ENCODE results near the gene KAZALD1.

The KAZALD1 gene

DNA sequence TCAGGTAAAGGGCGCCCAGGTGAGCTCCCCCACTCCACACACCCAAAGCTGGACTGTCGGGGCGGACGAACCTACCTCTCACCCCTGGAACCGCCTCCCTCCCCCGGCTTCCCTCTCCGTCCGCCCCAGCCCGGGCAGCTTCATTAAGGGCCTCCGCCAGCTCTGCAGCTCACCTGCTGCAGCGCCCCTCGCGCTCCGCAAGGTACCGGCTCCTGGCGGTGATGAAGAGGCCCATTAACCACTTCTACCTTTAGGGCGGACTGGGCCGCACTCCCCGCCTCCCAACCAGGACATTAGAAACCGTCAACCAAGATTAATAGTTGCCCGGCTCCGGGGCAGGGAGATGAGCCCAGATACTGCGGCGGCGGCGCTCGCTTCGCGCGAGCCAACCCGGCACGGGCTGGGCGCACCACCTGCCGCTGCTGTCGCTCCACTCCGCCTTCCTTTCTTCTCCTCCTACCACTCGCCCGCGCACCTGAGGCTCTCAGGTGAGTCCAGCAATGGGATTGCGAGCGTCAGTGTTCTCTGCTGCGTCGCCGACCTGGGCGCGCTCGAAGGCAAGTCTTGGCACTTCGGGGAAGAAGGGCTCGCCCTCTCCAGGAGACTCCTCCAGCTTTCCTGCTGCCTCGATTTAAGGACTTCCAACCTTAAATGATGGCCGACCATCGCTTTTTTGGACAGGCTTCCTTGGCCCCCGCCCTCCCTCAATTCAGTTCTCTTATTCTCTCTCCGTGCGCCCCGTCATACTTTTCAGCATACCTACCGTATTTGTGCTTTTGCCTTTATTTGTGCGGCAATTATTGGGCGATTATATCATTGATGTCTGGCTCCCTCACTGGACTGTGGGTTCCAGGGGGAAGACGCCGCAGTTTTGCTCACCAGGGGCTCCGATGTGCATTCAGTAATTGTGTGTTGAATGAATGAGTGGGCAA lies 13.6 kb upstream of the KAZALD1 start:
- DNase-seq (ENCODE audit: low read depth), result no peak

DNA sequence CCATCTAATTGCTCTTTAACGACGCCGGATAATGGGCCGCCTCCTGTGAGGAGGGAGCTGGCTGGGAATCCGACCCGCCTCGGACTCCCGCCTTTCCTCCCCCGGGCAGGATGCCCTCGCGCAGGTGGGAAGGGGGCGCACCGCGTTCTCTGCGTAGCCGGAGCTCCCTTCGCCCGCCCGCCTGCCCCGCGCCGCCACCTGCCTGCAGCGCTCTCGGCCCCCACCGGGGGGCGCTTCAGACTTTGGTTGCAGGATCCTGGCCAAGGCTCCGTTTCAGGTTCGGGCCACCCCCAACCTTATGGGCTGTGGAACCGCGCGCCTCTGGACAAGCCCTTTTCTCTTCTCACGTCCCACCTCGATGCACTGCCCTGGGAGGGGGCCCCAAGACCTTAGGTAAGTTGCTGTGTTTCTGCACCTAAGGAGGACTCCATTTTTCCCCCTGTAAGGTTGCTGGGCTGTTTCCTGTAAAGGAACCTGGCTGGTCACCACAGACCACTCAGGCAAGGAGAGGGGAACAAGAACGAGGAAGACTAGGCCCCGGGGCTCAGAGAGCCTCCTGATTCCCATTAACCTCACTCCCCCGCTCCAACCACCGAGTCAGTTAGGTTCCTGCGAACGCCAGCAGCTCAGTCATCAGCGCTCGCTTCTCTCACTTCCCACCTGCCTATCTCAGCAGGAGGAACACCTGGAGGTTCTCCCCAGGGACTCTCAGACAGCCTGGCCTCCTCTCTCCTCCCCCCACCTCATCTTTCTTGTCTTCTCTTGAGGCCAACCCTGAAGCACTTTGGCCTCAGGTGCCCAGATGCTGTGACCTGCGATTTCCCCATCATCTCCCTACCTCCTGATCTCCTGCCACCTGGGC lies 11.3 kb upstream of the KAZALD1 start:
- peak; percentile 70 for DNase-seq (ENCODE audit: low read depth)

GRCh38 chr10:101052285-101052684 lies 9.5 kb upstream of the KAZALD1 start:
- DNase-seq (ENCODE audit: low read depth), result no peak

DNA sequence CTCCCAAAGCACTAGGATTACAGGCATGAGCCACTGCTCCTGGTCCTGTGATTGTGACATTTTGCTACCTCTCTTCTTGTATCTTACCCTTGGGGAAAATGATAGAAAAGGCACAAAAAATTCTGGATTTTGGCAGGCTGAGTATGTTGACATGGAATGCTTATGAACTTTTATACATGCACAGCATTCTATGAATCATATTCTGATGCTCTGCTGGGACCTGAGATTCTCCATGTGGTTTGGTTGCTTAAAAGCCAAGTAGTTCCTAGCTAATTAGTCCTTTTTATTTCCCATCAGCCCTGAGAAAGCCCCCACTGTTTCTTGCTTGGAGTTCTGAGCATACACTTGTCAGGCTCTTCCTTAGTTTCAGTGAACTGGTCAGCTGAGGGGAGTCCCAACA lies 8.3 kb upstream of the KAZALD1 start:
- no peak for DNase-seq (ENCODE audit: low read depth)

DNA sequence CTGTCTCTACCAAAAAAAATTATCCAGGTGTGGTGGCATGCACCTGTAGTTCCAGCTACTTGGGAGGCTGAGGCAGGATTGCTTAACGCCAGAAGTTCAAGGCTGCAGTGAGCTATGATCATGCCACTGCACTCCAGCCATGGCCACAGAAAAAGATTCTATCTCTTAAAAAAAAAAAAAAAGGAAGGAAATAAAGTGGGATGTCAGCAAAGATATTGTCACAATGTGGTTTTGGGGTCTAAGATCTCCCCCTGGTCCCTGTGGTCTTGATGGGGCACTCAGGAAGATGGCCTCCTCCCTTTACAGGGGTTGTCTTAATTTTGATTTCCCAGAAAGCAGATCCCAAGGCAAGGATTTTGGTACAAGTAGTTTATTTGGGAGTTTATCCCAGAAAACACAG lies 7.4 kb upstream of the KAZALD1 start:
- DNase-seq (ENCODE audit: low read depth), result no peak

DNA sequence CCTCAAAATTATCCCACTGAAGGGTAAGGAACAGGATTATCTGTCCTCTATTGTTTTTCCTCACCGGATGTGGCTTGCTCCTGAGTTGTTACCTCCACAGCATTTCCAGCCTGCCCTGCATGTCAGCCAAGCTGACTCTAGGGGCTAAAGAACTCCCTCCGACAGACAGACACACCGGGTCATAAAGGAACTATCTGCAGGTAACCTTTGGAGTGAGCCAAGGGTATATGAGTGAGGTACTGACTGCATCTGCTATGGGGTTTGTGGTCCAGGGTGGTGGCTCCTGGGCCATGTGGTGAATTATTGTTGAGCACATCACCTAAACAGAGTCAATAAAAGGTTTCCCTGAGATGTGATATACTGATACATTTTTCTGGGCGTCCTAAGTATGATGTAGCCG lies 6.9 kb upstream of the KAZALD1 start:
- no peak for DNase-seq (ENCODE audit: low read depth)

- no peak for DNase-seq (ENCODE audit: low read depth)
These were observed 6.4 kb upstream of the KAZALD1 start for GRCh38 chr10:101055411-101055810.

DNA sequence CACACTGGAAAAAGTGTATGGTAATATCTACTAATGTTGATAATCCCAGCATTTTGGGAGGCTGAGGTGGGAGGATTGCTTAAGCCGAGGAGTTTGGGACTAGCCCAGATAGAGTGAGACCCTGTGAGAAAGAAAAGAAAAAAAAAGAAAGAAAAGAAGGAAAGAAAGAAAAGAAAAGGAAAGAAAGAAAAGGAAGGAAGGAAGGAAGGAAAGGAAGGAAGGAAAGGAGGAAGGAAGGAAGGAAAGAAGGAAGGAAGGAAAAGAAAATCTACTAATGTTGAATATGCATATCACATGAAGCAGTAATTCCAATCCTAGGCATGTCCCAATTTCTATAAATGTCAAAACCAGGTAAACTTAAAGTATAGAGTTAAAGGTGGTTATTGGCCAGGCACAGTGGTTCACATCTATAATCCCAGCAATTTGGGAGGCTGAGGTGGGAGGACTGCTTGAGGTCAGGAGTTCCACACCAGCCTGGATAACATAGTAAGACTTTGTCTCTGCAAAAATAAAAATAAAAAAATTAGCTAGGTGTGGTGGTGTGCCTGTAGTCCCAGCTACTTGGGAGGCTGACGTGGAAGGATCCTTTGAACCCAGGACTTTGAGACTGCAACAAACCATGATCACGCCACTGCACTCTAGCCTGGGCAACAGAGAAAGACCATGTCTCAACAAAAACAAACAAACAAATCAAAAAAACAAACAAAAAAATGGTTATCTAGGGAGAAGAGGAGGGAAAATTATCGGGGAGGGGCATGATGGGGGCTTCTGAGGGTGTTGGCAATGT lies 5.2 kb upstream of the KAZALD1 start:
- no peak for DNase-seq (ENCODE audit: low read depth)

DNA sequence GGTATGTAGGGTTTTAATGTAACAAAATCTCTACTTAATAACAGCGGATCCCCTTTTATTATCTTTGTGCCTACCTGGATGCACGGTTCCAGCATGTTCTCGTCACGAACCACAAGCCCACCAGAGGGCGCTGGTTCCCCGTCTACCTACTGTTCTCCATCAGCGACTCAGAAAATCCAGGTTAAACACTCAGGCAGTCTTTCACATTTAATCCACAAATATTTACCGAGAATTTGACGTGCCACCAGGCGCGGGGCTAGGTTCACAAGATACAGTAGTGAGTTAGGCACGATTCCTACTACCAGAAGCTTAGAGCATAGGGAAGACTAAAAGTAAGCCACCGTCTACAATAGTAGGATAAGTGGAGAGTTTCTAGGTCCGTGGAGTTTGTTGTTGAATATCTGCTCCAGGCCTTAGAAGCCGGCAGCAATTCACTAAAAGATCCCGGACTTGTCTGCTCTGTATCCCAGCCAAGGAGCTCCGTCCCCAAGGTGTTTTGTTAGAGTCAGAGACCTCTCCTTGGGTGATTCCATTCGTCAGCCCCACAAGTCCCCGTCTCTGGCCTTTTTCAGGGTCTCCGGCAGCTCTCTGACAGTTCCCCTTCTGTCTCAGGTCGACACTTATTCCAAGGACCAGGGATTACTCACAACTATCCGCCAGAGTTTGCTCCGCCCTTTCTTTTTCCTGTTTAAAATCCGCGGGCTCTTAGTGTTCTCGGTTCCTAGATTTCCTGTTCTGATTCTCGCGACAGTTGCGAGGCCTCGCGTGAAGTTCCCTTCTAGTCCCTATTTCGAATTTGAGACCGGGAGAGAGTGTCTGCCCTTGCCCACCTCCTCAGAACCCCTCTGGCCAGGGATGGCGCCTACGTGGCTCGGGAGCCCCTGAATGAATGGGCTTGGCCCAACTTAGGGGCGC lies 1.5 kb upstream of the KAZALD1 start:
- DNase-seq (ENCODE audit: low read depth), result peak; percentile 71

DNA sequence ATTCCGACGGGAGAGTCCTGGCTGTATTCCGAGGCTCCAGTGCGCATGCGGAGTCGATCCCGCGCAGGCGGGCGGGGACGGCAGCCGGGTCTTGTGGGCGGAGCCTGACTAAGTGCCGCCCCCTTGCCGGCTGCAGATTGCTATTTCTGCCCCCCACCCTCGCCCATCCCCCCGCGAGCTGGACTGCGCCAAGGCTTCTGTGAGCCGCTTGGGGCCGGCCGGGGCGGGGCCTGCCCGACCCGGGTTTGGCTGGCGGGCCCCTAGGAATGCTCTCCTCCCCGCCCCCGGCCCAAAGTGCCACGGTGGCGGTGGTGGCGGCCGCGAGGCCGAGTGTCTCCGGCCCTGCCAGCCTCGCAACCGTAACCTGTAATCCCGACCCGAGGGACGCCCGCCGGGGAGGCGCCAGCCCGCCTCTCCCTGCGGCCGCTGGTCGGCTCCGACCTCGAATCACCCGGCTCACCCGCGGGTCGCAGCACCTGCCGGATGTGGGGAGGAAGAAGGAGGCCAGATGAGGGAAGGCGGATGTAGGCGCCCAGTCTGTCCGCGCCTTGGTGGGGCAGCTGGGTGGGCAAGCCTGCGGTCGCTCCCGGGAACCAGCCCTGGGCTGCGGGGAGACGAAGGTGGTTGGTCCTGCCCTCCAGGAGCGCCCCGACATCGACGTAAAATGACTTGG lies 702 bp upstream of the KAZALD1 start:
- DNase-seq (ENCODE audit: low read depth), result peak; percentile 82

- DNase-seq (ENCODE audit: low read depth), result peak; percentile 29
These were observed 652 bp downstream of the KAZALD1 start for GRCh38 chr10:101062232-101063049.

DNA sequence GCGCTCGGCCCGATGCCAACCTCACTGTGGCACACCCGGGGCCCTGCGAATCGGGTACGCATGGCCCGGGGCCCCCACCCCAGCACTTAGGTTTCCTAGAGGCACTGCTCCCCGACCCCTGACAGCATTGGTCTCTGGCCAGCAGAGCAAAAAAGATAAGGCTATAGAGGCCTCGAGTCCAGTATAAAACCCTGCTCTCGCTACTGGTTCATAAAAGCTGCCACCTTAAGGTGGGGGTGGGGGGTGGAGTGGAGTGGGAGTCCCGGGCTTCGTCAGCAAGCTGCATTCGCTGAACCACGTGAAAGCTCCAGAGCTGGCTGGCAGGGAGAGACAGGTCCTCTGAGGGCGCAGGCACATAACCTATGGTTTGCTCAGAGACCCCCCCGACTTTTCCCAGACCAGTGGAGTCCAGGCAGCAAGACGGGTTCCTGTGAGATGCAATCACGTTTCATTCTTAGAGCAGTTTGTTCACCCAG lies 1.3 kb downstream of the KAZALD1 start:
- DNase-seq (ENCODE audit: low read depth), result no peak

DNA sequence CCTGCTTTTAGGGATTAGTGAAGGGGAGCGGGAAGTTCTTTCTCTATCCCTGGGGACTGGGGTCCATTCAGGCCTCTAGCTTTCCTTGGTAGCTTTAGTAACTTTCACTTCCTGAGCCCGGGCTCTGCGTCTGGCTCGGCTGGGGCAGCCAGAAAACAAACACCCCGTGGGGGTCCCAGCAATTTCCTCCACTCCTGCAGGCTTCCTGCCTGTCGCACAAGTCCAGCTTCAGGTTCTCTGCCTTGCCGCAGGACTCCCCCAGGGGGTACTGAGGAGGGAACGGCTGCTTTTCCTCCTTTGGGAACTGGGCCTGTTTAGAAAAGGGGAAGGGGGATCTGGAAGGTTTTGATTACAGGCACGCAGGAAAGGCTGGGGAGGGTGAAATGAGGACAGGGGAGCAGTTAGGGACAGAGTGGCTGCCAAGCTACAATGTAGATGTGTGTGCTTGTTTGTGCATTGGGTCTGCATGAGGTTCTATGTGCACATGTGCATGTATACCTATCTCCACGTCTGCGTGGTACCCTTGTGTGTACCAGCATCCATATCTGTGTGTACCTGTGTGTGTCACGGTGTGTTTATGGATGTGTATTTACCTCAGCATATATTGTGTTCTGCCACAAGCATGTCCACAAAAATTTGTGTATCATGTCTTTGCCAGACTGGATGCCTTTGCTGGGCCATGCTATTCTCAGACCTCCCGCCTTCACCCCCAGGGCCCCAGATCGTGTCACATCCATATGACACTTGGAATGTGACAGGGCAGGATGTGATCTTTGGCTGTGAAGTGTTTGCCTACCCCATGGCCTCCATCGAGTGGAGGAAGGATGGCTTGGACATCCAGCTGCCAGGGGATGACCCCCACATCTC lies 2.0 kb downstream of the KAZALD1 start:
- no peak for DNase-seq (ENCODE audit: low read depth)

DNA sequence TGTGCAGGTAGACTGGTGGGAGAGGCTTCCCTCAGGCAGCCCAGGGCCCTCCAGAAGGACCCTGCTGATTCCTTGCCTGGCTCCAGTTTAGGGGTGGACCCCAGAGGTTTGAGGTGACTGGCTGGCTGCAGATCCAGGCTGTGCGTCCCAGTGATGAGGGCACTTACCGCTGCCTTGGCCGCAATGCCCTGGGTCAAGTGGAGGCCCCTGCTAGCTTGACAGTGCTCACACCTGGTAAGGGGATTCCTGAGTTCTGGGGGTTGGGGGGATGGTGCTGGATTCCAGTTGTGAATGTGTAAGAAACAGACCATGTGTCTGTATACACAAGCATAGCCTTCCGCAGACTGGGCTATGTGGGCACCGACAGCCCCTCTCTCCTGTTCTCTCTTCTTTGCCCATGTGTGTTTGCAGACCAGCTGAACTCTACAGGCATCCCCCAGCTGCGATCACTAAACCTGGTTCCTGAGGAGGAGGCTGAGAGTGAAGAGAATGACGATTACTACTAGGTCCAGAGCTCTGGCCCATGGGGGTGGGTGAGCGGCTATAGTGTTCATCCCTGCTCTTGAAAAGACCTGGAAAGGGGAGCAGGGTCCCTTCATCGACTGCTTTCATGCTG lies 2.7 kb downstream of the KAZALD1 start:
- no peak for DNase-seq (ENCODE audit: low read depth)

DNA sequence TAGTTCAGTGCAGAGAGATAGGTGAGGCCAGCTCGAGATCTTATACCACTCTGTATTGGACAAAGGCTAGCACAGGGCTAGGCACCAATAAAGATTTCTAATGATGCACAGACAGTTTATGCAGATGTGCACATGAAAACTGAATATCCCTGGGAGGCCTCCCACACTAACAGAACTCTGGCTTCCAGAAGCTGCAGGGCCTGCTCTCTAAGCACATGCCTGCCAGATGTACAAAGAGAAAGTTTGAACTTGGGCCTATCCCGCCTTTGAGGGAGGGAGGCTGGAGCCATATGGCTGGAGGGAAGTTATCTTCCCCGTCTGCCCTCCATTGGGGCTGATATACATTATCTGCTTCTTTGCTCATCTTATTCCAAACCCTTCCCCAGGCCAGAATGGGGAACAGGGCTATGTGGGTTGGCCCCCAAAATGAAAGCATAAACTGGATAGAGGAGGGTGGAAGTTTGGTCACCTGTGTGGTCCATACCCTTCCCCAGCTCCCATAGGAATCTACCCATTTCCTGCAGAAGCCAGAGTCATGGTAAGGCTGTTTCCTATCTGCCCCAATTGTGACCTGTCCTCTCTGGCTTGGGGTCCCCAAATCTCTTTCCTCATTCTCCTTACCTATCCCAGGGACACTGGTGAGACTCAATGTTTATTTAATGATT lies 3.8 kb downstream of the KAZALD1 start:
- DNase-seq (ENCODE audit: low read depth), result no peak

DNA sequence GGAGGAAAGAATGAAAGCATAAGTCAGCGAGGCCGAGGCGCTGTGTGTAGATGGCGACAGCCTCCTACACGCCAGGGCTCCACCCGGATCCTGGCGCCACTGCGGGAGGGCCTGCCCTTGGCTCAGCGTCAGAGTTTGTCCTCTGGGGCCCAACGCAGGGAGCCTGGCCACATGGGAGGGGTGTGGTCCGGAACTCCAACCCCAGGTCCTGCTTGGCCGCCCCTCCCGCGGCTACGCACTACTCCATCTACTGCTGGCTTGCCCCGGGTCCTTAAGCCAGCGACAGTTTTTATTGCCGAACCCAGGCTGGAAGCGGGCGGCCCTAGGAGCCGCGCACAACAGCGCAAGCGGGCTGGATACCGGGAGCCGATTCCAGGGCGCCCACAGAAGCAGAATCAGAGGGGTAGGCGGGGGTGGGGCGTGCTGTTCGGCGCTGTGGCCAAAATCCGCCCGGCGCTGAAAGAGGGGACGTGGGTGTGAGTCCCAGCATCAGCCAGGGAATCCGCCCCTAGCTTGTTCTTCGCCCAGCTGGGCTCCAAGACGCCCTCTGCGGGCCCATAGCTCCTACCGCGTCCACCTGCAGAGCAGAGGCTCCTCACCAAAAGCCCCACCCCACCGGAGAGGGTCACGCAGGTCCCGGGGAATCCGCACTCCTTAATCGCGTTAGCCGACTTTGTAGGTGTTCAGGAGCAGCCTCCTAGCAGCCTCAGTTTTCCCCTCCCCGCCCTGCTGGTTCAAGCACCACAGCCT lies 4.5 kb downstream of the KAZALD1 start:
- peak; percentile 22 for DNase-seq (ENCODE audit: low read depth)

GRCh38 chr10:101066896-101067355 lies 5.1 kb downstream of the KAZALD1 start:
- DNase-seq (ENCODE audit: low read depth), result no peak
